ENCODE results near the gene MS4A4E. TPM values are rescaled to one million over a fixed set of nuclear protein-coding genes. Genes with fewer than 3 reads are reported as not detected.

MS4A4E gene
- total RNA-seq, 6 experiments from 2014 or later = 1.1 to 3.8 (median 3.1) TPM

DNA sequence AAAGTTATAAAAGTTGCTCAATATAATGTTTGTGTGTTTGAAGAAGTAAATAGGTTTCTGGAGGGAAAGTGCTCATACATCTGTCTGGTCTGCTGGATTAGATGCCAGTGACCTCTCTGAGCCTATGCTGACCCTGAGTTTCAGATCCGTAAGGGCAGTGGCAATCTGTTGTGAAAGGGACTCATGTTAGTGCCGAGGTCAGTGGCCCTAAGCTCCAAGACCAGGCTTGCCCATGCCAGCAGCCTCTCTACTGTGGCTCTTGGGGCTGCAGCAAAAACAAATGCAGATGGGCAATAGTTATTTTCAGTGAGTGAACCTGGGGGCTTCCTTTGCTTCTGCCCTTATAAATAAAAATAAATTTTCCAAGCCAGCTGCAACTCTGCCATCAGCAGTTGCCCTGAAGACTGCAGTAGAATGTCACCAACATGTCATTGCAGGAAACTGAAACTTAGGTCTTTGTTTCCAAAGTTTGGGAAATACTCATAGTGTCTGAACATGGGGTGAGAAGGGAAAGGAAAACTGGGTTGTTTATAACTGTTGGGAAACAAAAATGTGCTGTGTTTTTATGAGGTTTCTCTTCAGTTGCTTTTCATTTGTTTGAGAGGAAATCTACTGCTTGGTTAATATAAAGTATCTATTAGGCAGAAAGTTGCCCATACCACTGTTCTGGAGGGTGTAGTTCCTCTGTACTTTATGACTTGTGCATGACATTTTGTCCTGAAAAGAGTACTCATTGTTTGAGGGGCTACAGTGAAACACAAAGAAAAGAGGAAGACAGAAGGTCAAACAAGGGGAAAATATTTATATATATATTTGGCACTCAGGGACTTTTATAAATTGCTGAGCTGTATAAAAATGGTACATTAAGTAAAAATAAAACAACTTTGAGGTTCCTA lies 9.5 kb upstream of the MS4A4E start:
- intact Hi-C loops (cut with DNase I) = no loop called here
- 0% methylated on average over 2 of the region's 2 CpGs for WGBS (ENCODE audit: insufficient coverage, low coverage, low lambda C conversion rate, missing lambda C conversion rate)
- Histone ChIP-seq H3K4me3 (no peak overlapping the region), H3K4me1 (peaks cover 0 to 3% (median 0%) of the 10 kb centered on the region in 4 donors), H3K27me3 (no peaks in the 10 kb centered on the region), H3K27ac (no peak overlapping the region), H3K9me3 (no peaks in the 10 kb centered on the region), H3K36me3 (no peaks in the 10 kb centered on the region)
- ATAC-seq = peak; percentile 62 to 84 (median 76)
- no peak for DNase-seq
- TF ChIP-seq POLR2A (IDR thresholded peaks at IDR 0.05) (no peak), CTCF (IDR thresholded peaks at IDR 0.05) (no peak)

- no peaks in the 10 kb centered on the region for H3K36me3 ChIP-seq
- peaks cover 0 to 3% (median 0%) of the 10 kb centered on the region in 4 donors for H3K4me1 ChIP-seq
- H3K4me3 ChIP-seq = no peak overlapping the region
- no peaks in the 10 kb centered on the region for H3K27me3 ChIP-seq
- H3K27ac ChIP-seq = no peak overlapping the region
- intact Hi-C loops (cut with DNase I) = no loop called here
- TF ChIP-seq POLR2A (IDR thresholded peaks at IDR 0.05) (no peak), CTCF (IDR thresholded peaks at IDR 0.05) (peak in 1 of 4 donors; percentile 69)
- H3K9me3 ChIP-seq = no peaks in the 10 kb centered on the region
- ATAC-seq (peak; percentile 69 to 93 (median 77)), DNase-seq (no peak)
- 22% methylated on average over 6 of the region's 6 CpGs for WGBS (ENCODE audit: insufficient coverage, low coverage, low lambda C conversion rate, missing lambda C conversion rate)
Observed at GRCh38 chr11:60251485-60252212, 8.7 kb upstream of the MS4A4E start.

- ATAC-seq = peak; percentile 44 to 69 (median 52)
Observed at GRCh38 chr11:60241786-60242185, 1.2 kb downstream of the MS4A4E start.

GRCh38 chr11:60240662-60241061 lies 2.3 kb downstream of the MS4A4E start:
- Histone ChIP-seq H3K27ac (no peak overlapping the region), H3K4me1 (no peaks in the 10 kb centered on the region), H3K9me3 (no peaks in the 10 kb centered on the region), H3K36me3 (no peaks in the 10 kb centered on the region), H3K4me3 (no peak overlapping the region), H3K27me3 (peaks cover 0 to 4% of the 10 kb centered on the region in 2 donors)
- ATAC-seq = no peak
- DNase-seq = no peak
- 62% methylated on average over 5 of the region's 5 CpGs for WGBS (ENCODE audit: insufficient coverage, low coverage, low lambda C conversion rate, missing lambda C conversion rate)
- intact Hi-C loops (cut with DNase I) = no loop called here
- TF ChIP-seq POLR2A (IDR thresholded peaks at IDR 0.05) (no peak), CTCF (IDR thresholded peaks at IDR 0.05) (no peak)

More at GRCh38 chr11:60241786-60242185, 1.2 kb downstream of the MS4A4E start:
- DNase-seq = no peak
- intact Hi-C loops (cut with DNase I) = no loop called here
- 50% methylated on average over 3 of the region's 3 CpGs for WGBS (ENCODE audit: insufficient coverage, low coverage, low lambda C conversion rate, missing lambda C conversion rate)
- no peaks in the 10 kb centered on the region for H3K36me3 ChIP-seq
- H3K9me3 ChIP-seq = no peaks in the 10 kb centered on the region
- no peak for TF ChIP-seq CTCF (IDR thresholded peaks at IDR 0.05)
- no peak for TF ChIP-seq POLR2A (IDR thresholded peaks at IDR 0.05)
- H3K4me3 ChIP-seq = no peak overlapping the region
- H3K27me3 ChIP-seq = peaks cover 0 to 4% of the 10 kb centered on the region in 2 donors
- no peak overlapping the region for H3K27ac ChIP-seq
- no peaks in the 10 kb centered on the region for H3K4me1 ChIP-seq
